ENCODE data around the gene ADAMTS8. TPM values are rescaled to one million over a fixed set of nuclear protein-coding genes. Genes with fewer than 3 reads are reported as not detected.

Gene ADAMTS8
- total and polyA plus RNA-seq, 9 donors, result 5.3 to 14.4 (median 10.7) TPM

DNA sequence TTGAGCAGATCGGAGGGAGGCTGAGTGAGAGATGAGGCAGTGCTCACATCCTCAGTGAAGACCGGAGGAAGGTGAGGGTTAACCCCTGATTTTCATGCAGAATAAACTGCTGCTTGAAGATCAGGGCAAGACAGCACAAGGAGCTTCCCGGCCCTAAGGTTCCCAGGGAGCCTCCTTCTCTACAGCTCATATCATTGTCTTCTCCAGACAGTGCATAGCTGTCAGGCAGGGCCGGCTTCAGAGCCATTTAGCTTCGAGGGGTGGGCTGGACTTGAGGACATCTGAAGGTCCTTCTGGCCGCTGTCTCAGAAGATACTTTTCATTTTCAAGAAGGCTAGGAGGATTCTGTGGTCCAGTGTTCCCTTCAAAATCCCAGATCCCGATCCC, 7.2 kb downstream of the ADAMTS8 start:
- no peak overlapping the region for H3K27ac ChIP-seq (ENCODE audit: low read length)
- peaks cover 30% of the 10 kb centered on the region for H3K27me3 ChIP-seq (ENCODE audit: control insufficient read depth, insufficient read depth, low read length)
- peaks cover 45% of the 10 kb centered on the region for H3K4me1 ChIP-seq (ENCODE audit: control insufficient read depth, insufficient read depth, low read length)
- 83% methylated on average over 7 of the region's 7 CpGs for WGBS (ENCODE audit: insufficient coverage)
- no peak overlapping the region for H3K4me3 ChIP-seq (ENCODE audit: low read length)
- no peak for DNase-seq
- H3K9me3 ChIP-seq (replicated peaks; ENCODE audit: control insufficient read depth, low read depth, low read length), result no peaks in the 10 kb centered on the region
- peaks cover 5% of the 10 kb centered on the region for H3K36me3 ChIP-seq (ENCODE audit: control insufficient read depth, insufficient read depth, low read length)

DNA sequence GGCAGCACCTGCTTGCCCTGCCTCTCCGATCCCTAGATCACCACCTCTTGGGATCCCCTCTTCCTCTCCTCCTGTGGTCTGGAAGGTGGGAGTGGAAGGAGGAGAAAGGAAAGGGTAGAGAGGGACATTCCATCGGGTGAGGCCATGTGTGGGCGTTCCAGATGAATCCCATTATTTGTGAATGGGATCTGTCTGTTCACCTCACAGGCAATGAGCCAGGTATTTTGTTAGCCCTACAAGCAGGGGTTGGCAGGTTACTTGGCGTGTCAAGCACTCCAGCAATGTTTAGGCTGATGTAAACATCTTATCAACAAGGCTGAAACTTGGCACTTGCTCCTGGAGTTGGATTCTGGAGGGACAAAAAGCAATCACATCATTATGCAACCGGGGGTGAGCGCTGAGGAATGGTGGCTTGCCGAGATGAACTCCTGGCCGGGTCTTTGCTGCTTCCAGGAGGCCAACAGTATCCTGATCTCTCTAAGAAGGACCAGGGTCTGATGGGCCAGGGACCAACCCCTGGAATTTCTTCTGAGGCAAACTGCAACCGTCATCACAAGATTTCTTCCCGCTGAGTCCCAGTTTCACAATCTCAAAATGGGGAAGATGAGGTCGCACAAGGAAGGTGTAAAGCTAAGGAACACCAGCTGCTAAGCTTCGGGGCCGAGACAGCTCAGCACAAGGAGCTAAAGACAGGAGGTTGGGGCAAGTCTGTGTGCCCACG, 7.8 kb downstream of the ADAMTS8 start:
- H3K27ac ChIP-seq (ENCODE audit: low read length), result no peak overlapping the region
- H3K4me3 ChIP-seq (ENCODE audit: low read length), result no peak overlapping the region
- H3K36me3 ChIP-seq (ENCODE audit: control insufficient read depth, insufficient read depth, low read length), result peaks cover 5% of the 10 kb centered on the region
- DNase-seq, result no peak
- 77% methylated on average over 12 of the region's 14 CpGs for WGBS (ENCODE audit: insufficient coverage)
- peaks cover 31% of the 10 kb centered on the region for H3K27me3 ChIP-seq (ENCODE audit: control insufficient read depth, insufficient read depth, low read length)
- peaks cover 45% of the 10 kb centered on the region for H3K4me1 ChIP-seq (ENCODE audit: control insufficient read depth, insufficient read depth, low read length)
- no peaks in the 10 kb centered on the region for H3K9me3 ChIP-seq (replicated peaks; ENCODE audit: control insufficient read depth, low read depth, low read length)

DNA sequence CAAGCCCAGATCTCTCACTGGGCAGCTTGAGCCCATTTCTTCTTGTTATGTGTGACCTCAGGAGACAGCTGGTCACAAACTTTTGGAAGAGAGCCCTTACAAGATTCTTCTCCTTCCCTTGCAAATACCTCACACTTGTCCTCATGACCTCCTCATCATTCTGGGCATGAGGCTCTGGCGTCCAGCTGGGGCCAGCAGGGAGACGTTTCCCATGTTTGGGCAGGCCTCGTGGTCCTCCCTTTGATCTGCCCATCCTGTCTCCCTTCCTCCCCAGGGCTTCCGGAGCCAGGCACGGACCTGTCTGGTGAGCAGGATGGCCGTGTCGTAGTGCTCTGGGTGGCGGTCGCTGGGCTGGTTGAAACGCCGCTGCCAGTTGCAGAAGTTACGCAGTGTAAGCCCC, 9.7 kb downstream of the ADAMTS8 start:
- no peaks in the 10 kb centered on the region for H3K9me3 ChIP-seq (replicated peaks; ENCODE audit: control insufficient read depth, low read depth, low read length)
- H3K4me3 ChIP-seq (ENCODE audit: low read length), result no peak overlapping the region
- peaks cover 47% of the 10 kb centered on the region for H3K4me1 ChIP-seq (ENCODE audit: control insufficient read depth, insufficient read depth, low read length)
- peak overlapping the region; percentile 71 for H3K27ac ChIP-seq (ENCODE audit: low read length)
- peaks cover 22% of the 10 kb centered on the region for H3K27me3 ChIP-seq (ENCODE audit: control insufficient read depth, insufficient read depth, low read length)
- DNase-seq, result peak; percentile 73
- peaks cover 5% of the 10 kb centered on the region for H3K36me3 ChIP-seq (ENCODE audit: control insufficient read depth, insufficient read depth, low read length)
- WGBS (ENCODE audit: insufficient coverage), result 30% methylated on average over 4 of the region's 12 CpGs

DNA sequence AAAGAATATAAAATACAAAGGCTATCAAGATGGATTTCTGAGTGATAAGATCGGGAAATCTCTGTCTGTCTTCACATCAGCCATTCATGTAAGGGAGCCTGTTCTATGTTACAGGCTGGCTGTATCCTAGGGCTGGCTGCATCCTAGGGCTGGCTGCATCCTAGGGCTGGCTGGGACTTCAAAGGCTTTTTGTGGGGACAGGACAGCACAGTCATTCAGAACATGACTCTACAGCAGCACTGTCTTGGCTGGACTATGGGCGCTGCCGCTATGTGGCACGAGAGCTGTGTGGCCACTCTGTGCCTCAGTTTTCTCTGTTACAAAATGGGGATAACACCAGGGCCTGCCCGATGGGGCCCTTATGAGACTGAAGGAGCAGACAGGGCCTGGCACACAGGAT, 10.2 kb downstream of the ADAMTS8 start:
- no peak overlapping the region for H3K4me3 ChIP-seq (ENCODE audit: low read length)
- H3K27ac ChIP-seq (ENCODE audit: low read length), result peak overlapping the region; percentile 71
- H3K27me3 ChIP-seq (ENCODE audit: control insufficient read depth, insufficient read depth, low read length), result peaks cover 22% of the 10 kb centered on the region
- no peaks in the 10 kb centered on the region for H3K9me3 ChIP-seq (replicated peaks; ENCODE audit: control insufficient read depth, low read depth, low read length)
- DNase-seq, result no peak
- H3K4me1 ChIP-seq (ENCODE audit: control insufficient read depth, insufficient read depth, low read length), result peaks cover 47% of the 10 kb centered on the region
- 77% methylated on average over 4 of the region's 5 CpGs for WGBS (ENCODE audit: insufficient coverage)
- peaks cover 5% of the 10 kb centered on the region for H3K36me3 ChIP-seq (ENCODE audit: control insufficient read depth, insufficient read depth, low read length)

DNA sequence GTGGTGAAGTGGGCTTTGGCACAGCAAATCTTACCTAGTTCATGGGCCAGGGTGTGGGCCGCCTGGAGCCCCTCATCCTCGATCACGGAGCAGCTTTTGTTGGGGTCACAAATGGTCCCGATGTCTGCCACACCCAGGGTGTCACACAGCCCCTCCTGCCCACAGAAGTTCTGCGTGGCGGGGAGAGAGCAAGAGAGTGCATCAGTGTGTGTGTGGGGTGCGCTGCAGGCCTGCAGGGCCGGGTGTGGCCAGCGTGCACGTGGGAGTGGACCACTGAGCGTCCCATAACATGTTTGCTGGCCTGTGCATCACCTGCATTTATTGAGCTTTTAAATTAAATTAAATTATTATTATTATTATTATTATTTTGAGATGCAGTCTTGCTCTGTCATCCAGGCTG, 11.5 kb downstream of the ADAMTS8 start:
- DNase-seq, result no peak

DNA sequence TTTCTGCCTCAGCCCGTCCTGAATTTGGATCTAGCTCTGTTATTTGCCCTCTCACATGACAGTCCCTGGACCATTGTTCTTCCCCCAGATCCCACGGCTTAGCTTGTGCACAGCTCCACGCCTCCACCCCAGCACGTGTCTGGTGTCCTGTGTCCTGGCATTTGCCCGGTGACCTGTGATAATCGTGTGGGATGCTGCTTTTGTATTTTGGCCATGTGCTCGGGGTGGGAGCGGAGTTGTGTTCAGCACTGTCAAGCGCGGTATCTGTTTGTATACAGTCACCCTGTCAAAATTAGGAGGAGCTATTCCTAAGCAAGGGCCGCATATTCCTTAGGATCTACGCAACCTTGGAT, 11.9 kb downstream of the ADAMTS8 start:
- no peak overlapping the region for H3K27ac ChIP-seq (ENCODE audit: low read length)
- H3K4me3 ChIP-seq (ENCODE audit: low read length), result no peak overlapping the region
- peaks cover 47% of the 10 kb centered on the region for H3K4me1 ChIP-seq (ENCODE audit: control insufficient read depth, insufficient read depth, low read length)
- peaks cover 17% of the 10 kb centered on the region for H3K27me3 ChIP-seq (ENCODE audit: control insufficient read depth, insufficient read depth, low read length)
- DNase-seq, result no peak
- no peaks in the 10 kb centered on the region for H3K9me3 ChIP-seq (replicated peaks; ENCODE audit: control insufficient read depth, low read depth, low read length)
- peaks cover 5% of the 10 kb centered on the region for H3K36me3 ChIP-seq (ENCODE audit: control insufficient read depth, insufficient read depth, low read length)
- WGBS (ENCODE audit: insufficient coverage), result 68% methylated on average over 9 of the region's 12 CpGs

More for the DNA sequence above, 11.5 kb downstream of the ADAMTS8 start:
- Histone ChIP-seq H3K4me3 (ENCODE audit: low read length) (no peak overlapping the region), H3K9me3 (replicated peaks; ENCODE audit: control insufficient read depth, low read depth, low read length) (no peaks in the 10 kb centered on the region), H3K4me1 (ENCODE audit: control insufficient read depth, insufficient read depth, low read length) (peaks cover 47% of the 10 kb centered on the region), H3K27me3 (ENCODE audit: control insufficient read depth, insufficient read depth, low read length) (peaks cover 19% of the 10 kb centered on the region), H3K36me3 (ENCODE audit: control insufficient read depth, insufficient read depth, low read length) (peaks cover 5% of the 10 kb centered on the region), H3K27ac (ENCODE audit: low read length) (no peak overlapping the region)
- WGBS (ENCODE audit: insufficient coverage), result 97% methylated on average over 5 of the region's 11 CpGs

DNA sequence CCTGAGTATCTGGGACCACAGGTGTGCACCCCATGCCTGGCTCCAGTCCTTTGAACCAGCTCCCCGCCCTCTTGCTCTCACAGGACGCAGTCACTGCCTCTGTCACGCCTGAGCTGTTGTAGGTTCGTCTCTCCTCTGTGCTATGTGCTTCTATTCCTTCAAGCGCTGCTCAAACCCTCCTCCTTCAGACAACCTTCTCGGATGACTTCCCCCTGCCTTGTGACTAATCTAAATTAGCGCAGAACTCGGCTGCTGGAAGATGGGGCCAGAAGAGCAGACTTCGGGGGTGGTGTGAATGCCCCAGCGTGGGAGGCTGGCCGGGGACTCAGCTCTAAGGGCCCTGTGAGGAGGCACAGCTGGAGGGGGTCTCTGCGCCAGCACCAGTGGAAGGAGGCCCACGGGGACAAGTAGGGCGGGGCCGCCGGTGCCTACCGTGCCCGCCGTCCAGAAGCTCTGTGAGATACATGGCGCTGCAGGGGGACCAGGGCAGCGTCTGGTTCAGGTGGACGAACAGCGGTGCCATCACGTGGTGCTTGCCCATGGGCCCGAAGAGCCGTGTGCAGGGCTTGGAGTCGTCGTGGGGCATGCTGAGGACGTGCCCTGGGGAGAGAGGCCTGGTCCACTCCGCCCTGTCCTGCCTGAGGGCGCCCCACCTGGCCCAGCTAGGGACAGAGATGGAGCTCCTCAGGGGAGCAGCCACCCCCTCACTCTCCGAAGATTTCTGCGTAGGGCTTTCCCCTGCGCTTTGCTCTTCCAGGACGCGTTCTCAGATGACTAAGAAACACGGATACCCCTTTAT, 12.5 kb downstream of the ADAMTS8 start:
- Histone ChIP-seq H3K4me1 (ENCODE audit: control insufficient read depth, insufficient read depth, low read length) (peaks cover 47% of the 10 kb centered on the region), H3K27ac (ENCODE audit: low read length) (no peak overlapping the region), H3K9me3 (replicated peaks; ENCODE audit: control insufficient read depth, low read depth, low read length) (no peaks in the 10 kb centered on the region), H3K4me3 (ENCODE audit: low read length) (no peak overlapping the region), H3K27me3 (ENCODE audit: control insufficient read depth, insufficient read depth, low read length) (peaks cover 13% of the 10 kb centered on the region), H3K36me3 (ENCODE audit: control insufficient read depth, insufficient read depth, low read length) (peaks cover 5% of the 10 kb centered on the region)
- no peak for DNase-seq
- WGBS (ENCODE audit: insufficient coverage), result 73% methylated on average over 33 of the region's 37 CpGs

DNA sequence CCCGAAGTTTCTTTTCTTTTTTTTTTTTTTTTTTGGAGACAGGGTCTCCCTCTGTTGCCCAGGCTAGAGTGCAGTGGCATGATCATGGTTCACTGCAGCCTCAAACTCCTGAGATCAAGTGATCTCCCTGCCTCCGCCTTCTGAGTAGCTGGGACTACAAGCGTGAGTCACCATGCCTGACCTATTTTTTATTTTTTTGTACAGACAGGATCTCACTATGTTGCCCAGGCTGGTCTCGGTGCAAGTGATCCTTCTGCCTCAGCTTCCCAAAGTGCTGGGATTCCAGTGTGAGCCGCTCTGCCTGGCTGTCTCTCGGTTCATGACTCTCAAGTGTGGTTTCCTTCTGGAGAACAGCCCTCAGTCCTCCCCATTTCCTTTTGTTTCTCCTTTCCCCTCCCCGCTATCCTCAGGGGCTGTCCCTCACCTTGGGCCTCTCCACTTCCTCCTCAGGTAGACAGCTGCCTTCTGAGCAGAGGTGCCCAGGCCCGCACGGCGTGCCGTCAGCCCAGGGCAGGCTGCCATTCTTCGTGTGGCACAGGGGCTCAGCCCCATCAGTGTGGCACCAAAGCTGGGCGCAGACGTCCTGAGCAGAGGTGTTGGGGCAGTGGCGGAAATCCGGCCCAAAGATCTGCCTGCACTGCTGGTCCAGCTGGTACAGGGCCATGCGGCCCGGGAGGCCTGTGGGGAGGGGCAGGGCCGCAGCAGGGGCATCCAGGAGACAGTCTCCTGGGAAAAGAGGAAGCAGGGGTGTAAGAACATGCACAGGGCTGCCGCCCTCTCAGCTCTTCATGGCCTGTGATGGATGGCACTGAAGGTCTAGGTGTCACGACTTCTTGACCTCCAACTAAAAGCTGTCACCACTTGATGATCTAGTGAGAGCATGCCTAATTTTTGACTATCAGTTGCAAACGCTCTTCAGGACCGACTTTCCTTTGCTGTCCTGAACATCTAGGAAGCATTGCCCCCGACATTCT, 14.0 kb downstream of the ADAMTS8 start:
- no peak overlapping the region for H3K27ac ChIP-seq (ENCODE audit: low read length)
- peaks cover 35% of the 10 kb centered on the region for H3K4me1 ChIP-seq (ENCODE audit: control insufficient read depth, insufficient read depth, low read length)
- H3K9me3 ChIP-seq (replicated peaks; ENCODE audit: control insufficient read depth, low read depth, low read length), result no peaks in the 10 kb centered on the region
- peaks cover 9% of the 10 kb centered on the region for H3K27me3 ChIP-seq (ENCODE audit: control insufficient read depth, insufficient read depth, low read length)
- H3K36me3 ChIP-seq (ENCODE audit: control insufficient read depth, insufficient read depth, low read length), result peaks cover 5% of the 10 kb centered on the region
- 66% methylated on average over 22 of the region's 24 CpGs for WGBS (ENCODE audit: insufficient coverage)
- no peak for DNase-seq
- H3K4me3 ChIP-seq (ENCODE audit: low read length), result no peak overlapping the region

DNA sequence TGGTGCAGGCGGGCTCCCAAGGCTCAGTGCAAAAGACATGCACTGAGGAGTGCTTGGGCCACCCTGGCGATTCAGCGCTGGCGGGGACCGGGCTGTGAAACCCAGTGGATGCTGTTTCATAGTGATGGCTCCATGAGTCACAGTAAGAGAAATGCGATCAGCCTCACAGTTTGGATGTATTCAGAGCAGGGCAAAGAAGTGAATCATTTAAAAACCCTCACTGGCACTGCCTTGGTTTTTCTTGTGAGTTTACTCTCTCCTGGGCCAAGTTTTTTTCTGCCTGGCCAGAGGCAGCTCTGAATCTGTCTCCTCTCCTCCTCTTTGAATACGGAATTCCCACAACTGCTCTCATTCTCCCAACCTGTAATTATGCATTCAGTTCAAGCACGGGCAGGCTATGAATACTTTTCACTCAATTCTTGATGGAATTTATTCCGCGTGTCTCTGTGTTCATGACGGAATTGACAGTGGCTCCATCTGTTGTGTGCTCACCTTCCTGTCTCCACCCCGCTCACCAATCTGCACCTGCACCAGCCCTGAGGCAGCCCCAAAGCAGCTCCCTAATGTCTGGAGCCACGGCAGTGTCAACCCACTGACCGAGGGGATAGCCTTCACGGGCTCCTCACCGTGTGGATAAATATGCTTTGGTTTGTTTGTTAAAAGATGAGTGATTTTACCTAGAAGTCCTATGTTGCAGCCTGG, 14.9 kb downstream of the ADAMTS8 start:
- H3K27me3 ChIP-seq (ENCODE audit: control insufficient read depth, insufficient read depth, low read length), result peaks cover 9% of the 10 kb centered on the region
- H3K27ac ChIP-seq (ENCODE audit: low read length), result no peak overlapping the region
- 83% methylated on average over 14 of the region's 16 CpGs for WGBS (ENCODE audit: insufficient coverage)
- H3K36me3 ChIP-seq (ENCODE audit: control insufficient read depth, insufficient read depth, low read length), result peaks cover 5% of the 10 kb centered on the region
- no peak overlapping the region for H3K4me3 ChIP-seq (ENCODE audit: low read length)
- H3K9me3 ChIP-seq (replicated peaks; ENCODE audit: control insufficient read depth, low read depth, low read length), result no peaks in the 10 kb centered on the region
- H3K4me1 ChIP-seq (ENCODE audit: control insufficient read depth, insufficient read depth, low read length), result peaks cover 28% of the 10 kb centered on the region
- no peak for DNase-seq

Data from muscle of leg (tissue), 11 donors.